Ovary (tissue), 9 donors: ENCODE measurements around the gene MVD. TPM values are rescaled to one million over a fixed set of nuclear protein-coding genes. Genes with fewer than 3 reads are reported as not detected.

Experiments
- DNase-seq, 5 donors: peaks; one replicate each; pipeline ENCODE4 v3.0.0-alpha.2; 2019 to 2020
- H3K27ac ChIP-seq, 2 donors: fragments of 200-600 bp; one replicate each; pipeline versions ENCODE4 v1.5.1 to v1.8.0; 2019 to 2022
- H3K27me3 ChIP-seq: fragments of 200-600 bp; one replicate; pipeline ENCODE4 v1.8.0; 2022
- H3K36me3 ChIP-seq: fragments of 200-600 bp; sonication (generic); one replicate; pipeline ENCODE4 v1.5.1; 2019
- H3K4me1 ChIP-seq: one replicate; pipeline ENCODE4 v1.8.1; 2013; ENCODE audit warnings: mild to moderate bottlenecking, moderate library complexity; ENCODE audit not compliant: insufficient read depth
- H3K4me3 ChIP-seq: fragments of 200-600 bp; sonication (generic); one replicate; pipeline ENCODE4 v1.5.1; 2017
- H3K9me3 ChIP-seq, 2 donors: fragments of 200-600 bp in 1 of 2; sonication (generic) in 1 of 2; one replicate each; pipeline versions ENCODE4 v1.5.1 to v1.8.1; 2013 to 2019; ENCODE audit warnings: mild to moderate bottlenecking in 1 of 2, moderate library complexity in 1 of 2
- EP300 ChIP-seq: sonication (generic); formaldehyde crosslinking; IDR thresholded peaks from one replicate; pipeline ENCODE4 v1.6.1; 2017; ENCODE audit warnings: antibody characterized with exemption
- POLR2A ChIP-seq: fragments of 450-650 bp; IDR thresholded peaks from one replicate; pipeline ENCODE4 v1.6.1; 2017; ENCODE audit warnings: antibody characterized with exemption, mild to moderate bottlenecking, moderate library complexity
- WGBS, 3 donors: extraction: QIAGEN DNeasy Blood & Tissue Kit in 1 of 3; methylation state at CpG; one replicate each; pipeline versions ENCODE4 v1.1.5 to v1.1.7; 2013 to 2017; 5-methylcytosine and 5-hydroxymethylcytosine counted together
- intact Hi-C, 4 donors: fragments of 100-400 bp; cut with DNase I; formaldehyde crosslinking; loops; one replicate each; pipeline versions ENCODE4 v1.11.0 to v1.15.1; 2022 to 2023
- polyA plus RNA-seq, 2 donors: library from polyadenylated mRNA; stranded (reverse); fragments of 200-250 nt in 1 of 2; fragments of 350-450 nt in 1 of 2; fragmentation: Illumina TruSeq in 1 of 2; extraction: RNeasy Lipid Tissue Mini Kit (QIAGEN cat#74804) in 1 of 2; gene quantifications; one replicate each; pipeline ENCODE4 v1.2.3, GENCODE V29; 2013 to 2014
- total RNA-seq, 7 donors: library from RNA; depleted of rRNA in 2 of 7; stranded (reverse); fragments of >200 nt in 2 of 7; fragmentation: NEBNext Ultra II Directional in 3 of 7; extraction: Animal tissue kit (Norgen Biotek cat#: 25700) in 3 of 7; gene quantifications; one replicate each; pipeline versions ENCODE4 v1.1.0 to v1.2.4, GENCODE V29; 2016 to 2023
- TF ChIP-seq, protein P1 (sequence below), 3 donors: fragments of 450-650 bp in 2 of 3; fragments of 200-600 bp in 1 of 3; IDR thresholded peaks; one replicate each; pipeline versions ENCODE4 v1.5.1 to v1.8.0; 2016 to 2022; ENCODE audit warnings: antibody characterized with exemption in 3 of 3, mild to moderate bottlenecking in 1 of 3
- donor health status: DM: no; HTN: no; CAD: no; lungs with moderate emphysema.
- donor health status: DM: no; HTN: no; CAD: no.
- donor health status: Bipolar disorder and iron deficiency.
- donor health status: DM: yes; HTN: yes; CAD: no.
- donor health status: DM: no; HTN: no; CAD: no.
- donor health status: DM: yes; HTN: yes; CAD: no.

MVD gene
- total and polyA plus RNA-seq, 9 donors, result 9.1 to 135 (median 20.9) TPM

GRCh38 chr16:88691924-88692560, 29.2 kb upstream of the MVD start:
- DNase-seq, result no peak
- 73 to 79% (median 74%) methylated on average over 15 to 26 of the region's 26 CpGs for WGBS, 3 donors
- TF ChIP-seq, protein P1, sequence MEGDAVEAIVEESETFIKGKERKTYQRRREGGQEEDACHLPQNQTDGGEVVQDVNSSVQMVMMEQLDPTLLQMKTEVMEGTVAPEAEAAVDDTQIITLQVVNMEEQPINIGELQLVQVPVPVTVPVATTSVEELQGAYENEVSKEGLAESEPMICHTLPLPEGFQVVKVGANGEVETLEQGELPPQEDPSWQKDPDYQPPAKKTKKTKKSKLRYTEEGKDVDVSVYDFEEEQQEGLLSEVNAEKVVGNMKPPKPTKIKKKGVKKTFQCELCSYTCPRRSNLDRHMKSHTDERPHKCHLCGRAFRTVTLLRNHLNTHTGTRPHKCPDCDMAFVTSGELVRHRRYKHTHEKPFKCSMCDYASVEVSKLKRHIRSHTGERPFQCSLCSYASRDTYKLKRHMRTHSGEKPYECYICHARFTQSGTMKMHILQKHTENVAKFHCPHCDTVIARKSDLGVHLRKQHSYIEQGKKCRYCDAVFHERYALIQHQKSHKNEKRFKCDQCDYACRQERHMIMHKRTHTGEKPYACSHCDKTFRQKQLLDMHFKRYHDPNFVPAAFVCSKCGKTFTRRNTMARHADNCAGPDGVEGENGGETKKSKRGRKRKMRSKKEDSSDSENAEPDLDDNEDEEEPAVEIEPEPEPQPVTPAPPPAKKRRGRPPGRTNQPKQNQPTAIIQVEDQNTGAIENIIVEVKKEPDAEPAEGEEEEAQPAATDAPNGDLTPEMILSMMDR (IDR thresholded peaks at IDR 0.05), result no peak
- TF ChIP-seq EP300 (no peak), POLR2A (no peak)
- Histone ChIP-seq H3K27ac (no peak overlapping the region), H3K9me3 (no peaks in the 10 kb centered on the region), H3K36me3 (no peaks in the 10 kb centered on the region), H3K4me1 (no peaks in the 10 kb centered on the region), H3K27me3 (peaks cover 2% of the 10 kb centered on the region), H3K4me3 (no peak overlapping the region)
- intact Hi-C loops, result no loop called here

- 78 to 83% (median 82%) methylated on average over 32 to 33 of the region's 33 CpGs for WGBS, 3 donors
- H3K27ac ChIP-seq, result no peak overlapping the region
- peaks cover 2% of the 10 kb centered on the region for H3K27me3 ChIP-seq
- no peak overlapping the region for H3K4me3 ChIP-seq
- H3K36me3 ChIP-seq, result no peaks in the 10 kb centered on the region
- H3K9me3 ChIP-seq, result no peaks in the 10 kb centered on the region
- TF ChIP-seq EP300 (no peak), POLR2A (no peak)
- TF ChIP-seq, protein P1 (IDR thresholded peaks at IDR 0.05), result no peak
- DNase-seq, result no peak
- H3K4me1 ChIP-seq, result peaks cover 2% of the 10 kb centered on the region
- intact Hi-C loops, result no loop called here
Measured at GRCh38 chr16:88691129-88691813, 28.4 kb upstream of the MVD start.

- Histone ChIP-seq H3K36me3 (no peaks in the 10 kb centered on the region), H3K27ac (no peak overlapping the region), H3K27me3 (peaks cover 2% of the 10 kb centered on the region), H3K9me3 (no peaks in the 10 kb centered on the region), H3K4me3 (no peak overlapping the region), H3K4me1 (peaks cover 2% of the 10 kb centered on the region)
- no peak for DNase-seq
- intact Hi-C loops, result no loop called here
- WGBS, 3 donors, result 65 to 74% (median 68%) methylated on average over 21 of the region's 21 CpGs
- TF ChIP-seq POLR2A (no peak), EP300 (no peak)
- TF ChIP-seq, protein P1 (IDR thresholded peaks at IDR 0.05), result no peak
Measured at GRCh38 chr16:88690341-88691128, 27.6 kb upstream of the MVD start.

DNA sequence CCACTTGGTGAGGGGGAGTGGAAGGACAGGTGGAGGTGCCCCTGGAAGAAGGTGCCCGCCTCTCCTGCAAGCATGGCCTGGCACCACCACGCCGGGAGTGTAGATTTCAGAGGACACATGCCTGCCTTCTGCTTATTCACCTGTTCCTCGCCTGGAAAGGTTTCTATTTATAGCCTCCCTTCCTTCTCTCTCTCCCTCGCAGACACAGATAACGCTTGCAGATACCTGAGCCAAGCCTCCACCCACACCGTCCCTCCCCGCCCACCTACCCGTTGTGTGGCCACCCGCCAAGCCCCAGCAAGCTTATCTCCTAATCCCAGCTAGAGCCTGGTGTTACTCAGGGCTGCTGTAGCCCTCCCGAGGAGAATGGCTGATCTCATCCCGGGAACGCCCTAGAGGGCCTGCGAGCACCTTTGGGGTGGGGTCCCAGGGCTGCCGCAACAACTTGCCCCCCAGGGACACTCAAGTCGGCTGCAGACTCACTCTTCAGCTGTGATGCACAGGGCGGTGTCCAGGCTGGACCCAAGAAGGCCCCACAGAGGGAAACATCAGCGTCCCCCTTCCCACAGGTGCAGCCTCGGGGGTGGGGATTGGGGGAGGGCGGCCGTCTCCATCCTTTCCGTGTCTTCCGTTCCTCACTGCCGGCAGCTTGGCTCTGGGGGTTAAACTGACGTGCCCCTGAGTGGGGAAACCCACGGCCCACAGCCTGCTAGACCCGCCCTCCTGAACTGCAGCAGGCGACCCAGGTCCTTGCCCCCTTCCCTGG, 25.3 kb upstream of the MVD start:
- 20 to 26% (median 24%) methylated on average over 28 of the region's 28 CpGs for WGBS, 3 donors
- intact Hi-C loops, result no loop called here
- no peaks in the 10 kb centered on the region for H3K9me3 ChIP-seq
- no peak for DNase-seq
- peaks cover 2% of the 10 kb centered on the region for H3K4me1 ChIP-seq
- no peak overlapping the region for H3K4me3 ChIP-seq
- no peak overlapping the region for H3K27ac ChIP-seq
- no peaks in the 10 kb centered on the region for H3K36me3 ChIP-seq
- peaks cover 5% of the 10 kb centered on the region for H3K27me3 ChIP-seq
- TF ChIP-seq, protein P1 (IDR thresholded peaks at IDR 0.05), result no peak
- TF ChIP-seq POLR2A (no peak), EP300 (no peak)
